ENCODE results near the gene MTIF2. TPM values are rescaled to one million over a fixed set of nuclear protein-coding genes. Genes with fewer than 3 reads are reported as not detected.
"Not testable (repeated sequence)": the region's sequence is repeated elsewhere in the genome, so short reads cannot be mapped to it uniquely, and the experiment has no call there.

MTIF2 gene
- total RNA-seq, 8 experiments from 2014 or later, result 25.6 to 65.4 (median 30.7) TPM

GRCh38 chr2:55277310-55277709 lies 8.3 kb upstream of the MTIF2 start:
- H3K27ac ChIP-seq, result no peak overlapping the region
- ATAC-seq (replicated peaks in 6 of 8), result no peak
- no peak overlapping the region for H3K4me3 ChIP-seq
- in situ Hi-C loops (cut with MboI; ENCODE audit: low pct_unique_long_range_greater_than_20kb in 2 of 9, low sequenced_read_pairs in 9 of 9, unreplicated experiment in 9 of 9), result no loop called here
- 54 to 100% (median 90%) methylated on average over 1 to 3 of the region's 3 CpGs for WGBS, 10 experiments
- H3K4me1 ChIP-seq (replicated peaks in 1 of 2), result peaks cover 0 to 10% of the 10 kb centered on the region in 2 donors

- not testable (repeated sequence) for ATAC-seq (replicated peaks in 6 of 8); H3K27ac ChIP-seq; H3K4me3 ChIP-seq; H3K4me1 ChIP-seq (replicated peaks in 1 of 2)
- in situ Hi-C loops (cut with MboI; ENCODE audit: low pct_unique_long_range_greater_than_20kb in 2 of 9, low sequenced_read_pairs in 9 of 9, unreplicated experiment in 9 of 9), result loop anchor here in 1 of 9 experiments (25.0 kb wide), 1 partner anchor 138 kb away; the partner anchor contains the start of gene CCDC88A
- 33 to 100% methylated on average over 1 of the region's 2 CpGs; no CpG with 5 or more reads in 8 of the 10 experiments for WGBS, 10 experiments
These were observed 5.3 kb upstream of the MTIF2 start for GRCh38 chr2:55274346-55274745.

GRCh38 chr2:55269645-55269990 lies 587 bp upstream of the MTIF2 start:
- Histone ChIP-seq H3K27ac (no peak overlapping the region), H3K4me1 (replicated peaks in 1 of 2) (peaks cover 7 to 8% of the 10 kb centered on the region in 2 donors), H3K4me3 (peak overlapping the region; percentile 56 to 85 (median 74))
- in situ Hi-C loops (cut with MboI; ENCODE audit: low pct_unique_long_range_greater_than_20kb in 2 of 9, low sequenced_read_pairs in 9 of 9, unreplicated experiment in 9 of 9), result loop anchor here in 1 of 9 experiments (25.0 kb wide), 1 partner anchor 143 kb away; the partner anchor contains the start of gene CCDC88A
- ATAC-seq (replicated peaks in 6 of 8), result peak in 4 of 8 experiments; percentile 10 to 15 (median 12)
- 0 to 65% (median 31%) methylated on average over 1 to 7 of the region's 7 CpGs; no CpG with 5 or more reads in 1 of the 10 experiments for WGBS, 10 experiments

- Histone ChIP-seq H3K4me1 (replicated peaks in 1 of 2) (peaks cover 7 to 8% of the 10 kb centered on the region in 2 donors), H3K27ac (peak overlapping the region; percentile 62 to 70), H3K4me3 (peak overlapping the region; percentile 56 to 85 (median 74))
- in situ Hi-C loops (cut with MboI; ENCODE audit: low pct_unique_long_range_greater_than_20kb in 2 of 9, low sequenced_read_pairs in 9 of 9, unreplicated experiment in 9 of 9), result loop anchor here in 1 of 9 experiments (25.0 kb wide), 1 partner anchor 144 kb away; the partner anchor contains the start of gene CCDC88A
- no peak for ATAC-seq (replicated peaks in 6 of 8)
- WGBS, 10 experiments, result 0 to 83% (median 19%) methylated on average over 1 to 13 of the region's 13 CpGs
These were observed 634 bp downstream of the MTIF2 start for GRCh38 chr2:55268288-55268906.

GRCh38 chr2:55259586-55259985 lies 9.4 kb downstream of the MTIF2 start:
- H3K4me1 ChIP-seq (replicated peaks in 1 of 2); H3K4me3 ChIP-seq; H3K27ac ChIP-seq: not testable (repeated sequence)
- 0 to 86% (median 35%) methylated on average over 1 to 3 of the region's 3 CpGs; no CpG with 5 or more reads in 3 of the 10 experiments for WGBS, 10 experiments
- peak in 3 of 8 experiments; percentile 85 to 95 (median 94) for ATAC-seq (replicated peaks in 6 of 8)
- in situ Hi-C loops (cut with MboI; ENCODE audit: low pct_unique_long_range_greater_than_20kb in 2 of 9, low sequenced_read_pairs in 9 of 9, unreplicated experiment in 9 of 9), result loop anchor here in 1 of 9 experiments (25.0 kb wide), 1 partner anchor 153 kb away; the partner anchor contains the start of gene CCDC88A

GRCh38 chr2:55252832-55253231 lies 16.2 kb downstream of the MTIF2 start:
- in situ Hi-C loops (cut with MboI; ENCODE audit: low pct_unique_long_range_greater_than_20kb in 2 of 9, low sequenced_read_pairs in 9 of 9, unreplicated experiment in 9 of 9), result loop anchor here in 1 of 9 experiments (25.0 kb wide), 1 partner anchor 159 kb away; the partner anchor contains the start of gene CCDC88A
- H3K27ac ChIP-seq, result no peak overlapping the region
- H3K4me3 ChIP-seq, result no peak overlapping the region
- WGBS, 10 experiments, result 67 to 100% (median 93%) methylated on average over 1 to 3 of the region's 3 CpGs; no CpG with 5 or more reads in 1 of the 10 experiments
- H3K4me1 ChIP-seq (replicated peaks in 1 of 2), result no peaks in the 10 kb centered on the region
- ATAC-seq (replicated peaks in 6 of 8), result no peak

GRCh38 chr2:55247025-55247424 lies 22.0 kb downstream of the MTIF2 start:
- in situ Hi-C loops (cut with MboI; ENCODE audit: low pct_unique_long_range_greater_than_20kb in 2 of 9, low sequenced_read_pairs in 9 of 9, unreplicated experiment in 9 of 9), result no loop called here
- WGBS, 10 experiments, result 80 to 100% (median 96%) methylated on average over 1 to 5 of the region's 5 CpGs; no CpG with 5 or more reads in 4 of the 10 experiments
- ATAC-seq (replicated peaks in 6 of 8), result no peak
- Histone ChIP-seq H3K4me1 (replicated peaks in 1 of 2) (no peaks in the 10 kb centered on the region), H3K4me3 (no peak overlapping the region), H3K27ac (no peak overlapping the region)

GRCh38 chr2:55245411-55245810 lies 23.6 kb downstream of the MTIF2 start:
- in situ Hi-C loops (cut with MboI; ENCODE audit: low pct_unique_long_range_greater_than_20kb in 2 of 9, low sequenced_read_pairs in 9 of 9, unreplicated experiment in 9 of 9), result no loop called here
- Histone ChIP-seq H3K27ac (no peak overlapping the region), H3K4me1 (replicated peaks in 1 of 2) (no peaks in the 10 kb centered on the region), H3K4me3 (no peak overlapping the region)
- no peak for ATAC-seq (replicated peaks in 6 of 8)
- 80 to 100% (median 94%) methylated on average over 3 to 5 of the region's 5 CpGs for WGBS, 10 experiments

- in situ Hi-C loops (cut with MboI; ENCODE audit: low pct_unique_long_range_greater_than_20kb in 2 of 9, low sequenced_read_pairs in 9 of 9, unreplicated experiment in 9 of 9), result no loop called here
- no peak overlapping the region for H3K4me3 ChIP-seq
- ATAC-seq (replicated peaks in 6 of 8), result no peak
- no peak overlapping the region for H3K27ac ChIP-seq
- 60 to 100% (median 80%) methylated on average over 1 of the region's 1 CpG; no CpG with 5 or more reads in 3 of the 10 experiments for WGBS, 10 experiments
- no peaks in the 10 kb centered on the region for H3K4me1 ChIP-seq (replicated peaks in 1 of 2)
These were observed 26.4 kb downstream of the MTIF2 start for GRCh38 chr2:55242617-55243016.

GRCh38 chr2:55241582-55241981 lies 27.4 kb downstream of the MTIF2 start:
- H3K4me3 ChIP-seq; ATAC-seq (replicated peaks in 6 of 8); H3K4me1 ChIP-seq (replicated peaks in 1 of 2); in situ Hi-C loops (cut with MboI; ENCODE audit: low pct_unique_long_range_greater_than_20kb in 2 of 9, low sequenced_read_pairs in 9 of 9, unreplicated experiment in 9 of 9); H3K27ac ChIP-seq: not testable (repeated sequence)
- 76 to 100% (median 100%) methylated on average over 2 to 6 of the region's 8 CpGs; no CpG with 5 or more reads in 2 of the 10 experiments for WGBS, 10 experiments

- Histone ChIP-seq H3K27ac (no peak overlapping the region), H3K4me1 (replicated peaks in 1 of 2) (no peaks in the 10 kb centered on the region), H3K4me3 (no peak overlapping the region)
- in situ Hi-C loops (cut with MboI; ENCODE audit: low pct_unique_long_range_greater_than_20kb in 2 of 9, low sequenced_read_pairs in 9 of 9, unreplicated experiment in 9 of 9), result no loop called here
- no peak for ATAC-seq (replicated peaks in 6 of 8)
- WGBS, 10 experiments, result 60 to 95% (median 77%) methylated on average over 1 to 4 of the region's 4 CpGs
These were observed 29.3 kb downstream of the MTIF2 start for GRCh38 chr2:55239656-55240222.

GRCh38 chr2:55236992-55237543 lies 32.0 kb downstream of the MTIF2 start:
- no peak for ATAC-seq (replicated peaks in 6 of 8)
- in situ Hi-C loops (cut with MboI; ENCODE audit: low pct_unique_long_range_greater_than_20kb in 2 of 9, low sequenced_read_pairs in 9 of 9, unreplicated experiment in 9 of 9), result no loop called here
- 64 to 100% (median 93%) methylated on average over 1 to 2 of the region's 2 CpGs; no CpG with 5 or more reads in 1 of the 10 experiments for WGBS, 10 experiments

More at GRCh38 chr2:55236992-55237543, 32.0 kb downstream of the MTIF2 start:
- Histone ChIP-seq H3K4me3 (no peak overlapping the region), H3K27ac (no peak overlapping the region), H3K4me1 (replicated peaks in 1 of 2) (peaks cover 8% of the 10 kb centered on the region in 2 donors)
